SK-MEL-5 (cell line): ENCODE data around the gene CAV2. TPM values are rescaled to one million over a fixed set of nuclear protein-coding genes. Genes with fewer than 3 reads are reported as not detected.
A peak's percentile ranks its signal among the peaks of the same experiment; 100 is the strongest.
"Not testable (repeated sequence)": the region's sequence is repeated elsewhere in the genome, so short reads cannot be mapped to it uniquely, and the experiment has no call there.

Source experiments
- DNase-seq: peaks from one replicate; pipeline ENCODE4 v3.0.0-alpha.2; 2016; ENCODE audit warnings: low read depth, low spot score
- in situ Hi-C: cut with HindIII; loops from 2 replicates; pipeline ENCODE4 v1.10.0; 2016; ENCODE audit warnings: low sequenced_read_pairs, high pct_unique_total_duplicates, low pct_unique_long_range_greater_than_20kb
- polyA plus RNA-seq, 2 experiments: library from polyadenylated mRNA; depleted of rRNA; stranded (reverse); fragments of >200 nt; gene quantifications; 2 replicates each; pipeline ENCODE4 v1.2.3, GENCODE V29; 2015
- total RNA-seq: library from RNA; depleted of rRNA; stranded (reverse); fragments of >200 nt; shearing (Covaris generic); gene quantifications from 2 replicates; pipeline ENCODE4 v1.2.3, GENCODE V29; 2014; rRNA removed

Gene CAV2, protein sequence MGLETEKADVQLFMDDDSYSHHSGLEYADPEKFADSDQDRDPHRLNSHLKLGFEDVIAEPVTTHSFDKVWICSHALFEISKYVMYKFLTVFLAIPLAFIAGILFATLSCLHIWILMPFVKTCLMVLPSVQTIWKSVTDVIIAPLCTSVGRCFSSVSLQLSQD
- total RNA-seq = 31.9 and 32.9 TPM in 2 replicates
- polyA plus RNA-seq (2015; cell fraction: cytosol; rRNA removed) = 38.7 and 40.3 TPM in 2 replicates
- 8.4 and 17.5 TPM in 2 replicates for polyA plus RNA-seq (2015; cell fraction: nucleus; rRNA removed)

GRCh38 chr7:116499168-116500077 is at the start of gene CAV2:
Gene CAV2, plus strand, starts transcription at chr7:116499738. Its CDS starts 44 bp downstream, at chr7:116499782.
- in situ Hi-C loops = loop anchor here (25.0 kb wide), 1 partner anchor 237 kb away; no protein-coding TSS in a partner anchor
- peak; percentile 60 for DNase-seq

- DNase-seq = no peak
- in situ Hi-C loops = no loop called here
Measured at GRCh38 chr7:116449950-116450349, 49.6 kb upstream of the CAV2 start.

GRCh38 chr7:116451957-116452729 is 47.4 kb upstream of the CAV2 start:
- in situ Hi-C loops = no loop called here
- no peak for DNase-seq

GRCh38 chr7:116454377-116454776 is 45.2 kb upstream of the CAV2 start:
- in situ Hi-C loops = no loop called here
- DNase-seq = no peak

DNA sequence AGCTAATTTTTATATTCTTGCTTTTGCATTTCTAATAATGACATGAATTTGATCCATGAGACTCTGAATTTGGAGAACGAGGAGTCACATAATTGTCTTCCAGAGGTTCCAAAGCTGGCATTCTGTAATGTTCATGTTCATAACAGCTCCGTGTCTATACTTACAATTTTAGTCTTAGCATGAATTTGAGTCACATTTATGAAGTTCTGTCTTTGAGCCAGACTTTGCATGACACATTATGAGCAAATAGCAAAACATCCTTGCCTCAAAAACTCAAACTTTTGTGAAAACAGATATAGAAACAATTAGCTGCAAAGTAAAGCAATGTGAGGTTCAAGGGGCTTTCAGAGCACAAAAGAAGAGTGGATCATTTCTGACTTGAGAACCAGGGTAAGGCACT is 44.5 kb upstream of the CAV2 start:
- in situ Hi-C loops = no loop called here
- no peak for DNase-seq

- DNase-seq = no peak
- in situ Hi-C loops = no loop called here
Measured at GRCh38 chr7:116455499-116455898, 44.0 kb upstream of the CAV2 start.

DNA sequence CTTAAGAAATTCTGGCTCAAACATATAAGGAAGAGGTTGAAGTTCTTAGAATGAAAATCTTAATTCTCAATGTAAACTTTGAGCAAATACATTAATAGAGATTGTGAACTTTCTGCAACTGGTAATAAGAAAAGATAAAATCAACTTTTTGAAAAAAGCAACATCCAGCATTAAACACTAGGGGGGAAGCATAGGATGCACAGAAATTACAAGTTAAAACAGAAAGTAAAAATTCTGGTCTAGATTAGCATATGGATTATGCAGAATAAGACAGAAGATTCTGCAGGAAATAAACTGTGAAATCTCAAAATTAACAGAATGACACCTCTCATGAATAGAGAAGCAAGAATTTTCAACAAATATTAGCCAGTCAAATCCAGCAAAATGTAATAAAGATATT is 38.0 kb upstream of the CAV2 start:
- in situ Hi-C loops = no loop called here
- no peak for DNase-seq

- no peak for DNase-seq
- in situ Hi-C loops = no loop called here
Measured at GRCh38 chr7:116463956-116464355, 35.6 kb upstream of the CAV2 start.

GRCh38 chr7:116464375-116464774 is 35.2 kb upstream of the CAV2 start:
- in situ Hi-C loops = no loop called here
- no peak for DNase-seq

DNA sequence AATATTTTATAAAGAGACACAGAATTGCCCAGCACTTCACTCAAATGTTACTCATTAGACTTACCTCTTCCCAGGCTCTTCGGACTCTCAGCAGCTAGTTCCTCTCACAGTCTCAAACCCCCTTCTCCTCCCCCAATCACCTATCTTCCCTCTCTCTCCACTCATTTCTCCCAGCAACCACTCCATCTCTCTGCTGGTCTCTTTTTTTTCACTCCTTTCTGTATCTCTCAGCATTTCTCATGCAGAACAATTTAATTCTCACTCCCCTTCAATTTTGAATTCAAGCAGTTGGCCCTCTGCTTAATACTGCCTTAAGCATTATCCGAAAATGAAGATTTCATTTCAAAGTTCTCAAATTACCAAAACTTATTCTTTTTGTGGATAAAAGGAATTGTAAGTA is 34.4 kb upstream of the CAV2 start:
- DNase-seq = no peak

DNA sequence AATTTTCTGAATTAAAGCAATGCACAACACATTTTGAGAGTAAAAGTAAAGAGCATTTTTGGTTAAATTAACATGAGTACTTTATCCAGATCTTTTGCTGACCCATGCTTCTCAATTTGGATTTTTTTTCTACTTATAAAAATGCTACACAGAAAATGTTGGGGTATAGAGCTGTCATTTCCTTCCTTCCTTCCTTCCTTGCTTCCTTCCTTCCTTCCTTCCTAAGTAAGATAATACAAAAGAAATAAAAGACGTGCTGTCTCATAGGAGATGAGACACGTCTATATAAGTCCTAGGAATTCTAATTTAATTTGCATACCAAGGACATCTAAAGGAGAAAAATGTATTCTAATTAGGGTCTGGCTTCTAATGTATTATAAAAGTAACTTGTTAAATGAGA is 31.0 kb upstream of the CAV2 start:
- no peak for DNase-seq
- in situ Hi-C loops = no loop called here

More for the DNA sequence above, 34.4 kb upstream of the CAV2 start:
- in situ Hi-C loops = no loop called here

DNA sequence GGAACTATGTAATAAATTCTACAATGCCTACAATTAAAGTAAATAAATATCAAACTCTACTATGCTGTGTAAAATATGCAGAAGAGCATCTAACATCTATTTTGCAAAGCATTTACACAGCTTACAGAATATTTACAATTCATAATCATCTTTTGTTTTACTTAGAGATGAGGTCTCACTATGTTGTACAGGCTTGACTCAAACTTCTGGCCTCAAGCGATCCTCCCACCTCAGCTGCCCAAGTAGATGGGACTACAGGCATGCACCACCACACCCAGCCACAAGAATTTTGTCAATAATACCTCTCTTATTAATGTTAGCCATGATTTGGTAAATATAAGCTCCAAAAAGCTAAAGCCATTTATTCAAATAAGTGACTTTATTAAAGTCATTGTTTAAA is 21.9 kb upstream of the CAV2 start:
- DNase-seq = no peak
- in situ Hi-C loops = no loop called here

DNA sequence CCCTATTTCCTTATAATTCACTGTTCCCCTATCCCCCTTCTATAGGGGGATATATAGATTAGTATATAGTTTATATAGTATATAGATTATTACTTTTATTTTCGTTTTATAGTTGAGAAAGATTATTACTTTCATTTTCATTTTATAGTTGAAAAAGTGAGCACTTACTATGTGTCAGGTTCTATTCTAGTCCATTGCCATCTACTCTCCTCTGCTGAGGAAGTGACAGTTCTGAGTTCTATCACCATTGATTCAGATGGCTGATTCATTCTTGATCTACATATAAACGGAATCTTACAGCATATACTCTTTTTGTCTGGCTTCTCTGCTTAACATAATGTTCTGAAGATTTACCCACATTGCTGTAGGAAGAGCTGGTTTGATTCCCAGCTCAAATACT is 20.7 kb upstream of the CAV2 start:
- no peak for DNase-seq
- in situ Hi-C loops = no loop called here

DNA sequence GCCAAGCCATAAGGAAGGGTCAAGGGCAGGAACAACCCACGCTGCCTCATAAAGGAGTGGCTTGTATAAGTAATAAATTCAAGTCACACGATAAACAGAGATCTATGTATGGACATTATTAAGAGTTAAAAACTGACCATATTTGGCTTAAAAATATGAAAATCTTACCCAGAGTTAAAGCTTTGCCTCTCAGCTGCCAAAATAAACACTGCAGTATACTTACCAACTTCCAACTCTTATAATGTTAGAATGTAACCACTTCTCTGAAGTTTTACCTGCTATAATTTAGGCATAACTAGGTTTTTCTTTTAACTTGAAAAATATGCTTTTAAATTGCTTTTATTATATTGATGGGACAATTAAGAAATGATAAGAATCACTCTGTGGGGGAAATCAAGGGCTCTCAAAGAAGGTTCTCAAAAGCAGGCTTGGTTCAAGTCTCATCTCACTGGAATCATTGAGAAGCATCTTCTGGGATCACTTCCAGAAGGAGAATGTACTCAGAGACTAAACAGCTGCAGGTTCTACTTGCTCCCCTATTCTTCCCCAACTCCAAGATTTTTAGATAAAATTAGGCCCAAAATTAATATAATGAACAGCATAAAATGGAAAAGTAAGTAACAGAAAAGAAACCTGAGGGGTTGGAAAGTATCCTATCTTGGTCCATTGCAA is 16.1 kb upstream of the CAV2 start:
- in situ Hi-C loops = no loop called here
- no peak for DNase-seq

GRCh38 chr7:116484389-116484788 is 15.1 kb upstream of the CAV2 start:
- in situ Hi-C loops, DNase-seq: not testable (repeated sequence)

DNA sequence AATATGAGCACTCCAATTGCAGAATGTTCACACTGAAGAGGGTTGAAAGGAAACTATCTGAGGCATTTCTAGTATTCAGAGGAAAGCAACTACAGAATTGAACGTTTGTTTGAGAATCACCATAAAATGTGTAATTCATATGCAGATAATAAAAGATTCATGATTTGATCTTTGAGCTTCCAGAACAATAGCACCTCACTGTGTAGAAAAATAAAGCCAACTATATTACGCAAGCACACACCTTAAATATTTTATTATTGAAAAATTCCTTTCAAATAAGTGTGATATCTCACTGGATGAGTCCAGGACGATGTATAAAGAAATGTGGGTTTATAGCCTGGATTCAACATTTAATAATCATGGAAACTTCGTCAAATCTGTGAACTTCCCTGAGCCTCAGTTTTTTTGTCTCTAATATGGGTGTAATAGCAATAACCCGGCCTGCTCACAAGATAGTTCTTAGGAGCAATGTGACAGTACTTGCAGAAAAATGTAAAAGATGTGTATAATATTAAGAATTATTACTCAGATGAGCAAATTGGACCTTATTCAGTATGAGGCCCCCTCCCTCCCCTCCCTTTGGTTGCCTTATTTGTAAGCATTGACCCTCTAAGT is 11.5 kb upstream of the CAV2 start:
- in situ Hi-C loops = no loop called here
- DNase-seq = no peak

- in situ Hi-C loops = no loop called here
Measured at GRCh38 chr7:116490351-116490750, 9.2 kb upstream of the CAV2 start.

More at GRCh38 chr7:116490351-116490750, 9.2 kb upstream of the CAV2 start:
- no peak for DNase-seq
